ENCODE data around the gene FBLN1.
"Not testable (repeated sequence)": the region's sequence is repeated elsewhere in the genome, so short reads cannot be mapped to it uniquely, and the experiment has no call there.

Gene FBLN1

GRCh38 chr22:45584621-45585436, 82.1 kb downstream of the FBLN1 start:
- DNase-seq (ENCODE audit: low read depth in 2 of 2) = no peak

DNA sequence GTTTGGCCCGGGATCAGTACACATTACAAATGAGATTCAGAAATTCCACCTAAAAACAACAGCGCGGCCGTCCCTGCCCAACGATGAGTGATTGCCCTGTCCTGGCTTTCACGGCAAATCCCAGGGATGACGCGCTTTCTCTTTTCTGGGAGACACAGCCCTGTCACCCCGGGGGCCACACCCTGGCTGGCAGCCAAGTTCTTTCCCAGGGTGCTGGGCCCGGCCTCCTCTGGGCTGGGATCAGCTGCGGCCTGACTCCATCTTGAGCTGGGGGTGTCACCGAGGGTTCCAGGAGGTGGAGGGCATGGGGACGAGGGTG, 82.7 kb downstream of the FBLN1 start:
- no peak for DNase-seq (ENCODE audit: low read depth in 2 of 2)

DNA sequence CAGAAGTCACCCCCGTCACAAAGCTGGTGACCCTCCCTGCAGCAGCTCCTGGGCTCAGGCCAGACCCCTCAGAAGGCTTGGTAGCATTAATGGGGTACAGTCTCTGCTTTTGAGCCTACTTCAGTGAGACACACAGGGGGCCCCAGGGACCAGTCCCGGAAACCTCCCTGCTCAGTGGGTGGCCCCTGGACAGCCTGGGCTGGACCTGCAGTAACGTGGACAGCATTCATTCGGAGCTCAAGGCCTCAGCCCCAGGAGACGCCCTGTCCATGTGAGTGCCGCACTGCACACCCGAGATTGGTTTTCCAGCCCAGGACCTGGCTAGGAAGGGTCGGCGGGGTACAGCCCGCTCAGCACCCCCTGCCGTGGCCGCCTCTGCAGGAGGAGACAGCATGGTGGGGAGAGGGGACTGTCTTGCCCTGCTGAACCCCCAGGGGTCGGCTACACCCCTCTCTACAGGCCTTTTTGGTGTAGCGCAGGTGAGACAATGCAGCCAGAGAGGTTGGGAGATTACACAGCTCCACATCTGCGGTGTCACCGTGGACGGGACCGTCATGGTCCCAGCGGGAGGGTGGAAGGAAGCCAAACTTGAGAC, 83.4 kb downstream of the FBLN1 start:
- no peak for DNase-seq (ENCODE audit: low read depth in 2 of 2)

DNA sequence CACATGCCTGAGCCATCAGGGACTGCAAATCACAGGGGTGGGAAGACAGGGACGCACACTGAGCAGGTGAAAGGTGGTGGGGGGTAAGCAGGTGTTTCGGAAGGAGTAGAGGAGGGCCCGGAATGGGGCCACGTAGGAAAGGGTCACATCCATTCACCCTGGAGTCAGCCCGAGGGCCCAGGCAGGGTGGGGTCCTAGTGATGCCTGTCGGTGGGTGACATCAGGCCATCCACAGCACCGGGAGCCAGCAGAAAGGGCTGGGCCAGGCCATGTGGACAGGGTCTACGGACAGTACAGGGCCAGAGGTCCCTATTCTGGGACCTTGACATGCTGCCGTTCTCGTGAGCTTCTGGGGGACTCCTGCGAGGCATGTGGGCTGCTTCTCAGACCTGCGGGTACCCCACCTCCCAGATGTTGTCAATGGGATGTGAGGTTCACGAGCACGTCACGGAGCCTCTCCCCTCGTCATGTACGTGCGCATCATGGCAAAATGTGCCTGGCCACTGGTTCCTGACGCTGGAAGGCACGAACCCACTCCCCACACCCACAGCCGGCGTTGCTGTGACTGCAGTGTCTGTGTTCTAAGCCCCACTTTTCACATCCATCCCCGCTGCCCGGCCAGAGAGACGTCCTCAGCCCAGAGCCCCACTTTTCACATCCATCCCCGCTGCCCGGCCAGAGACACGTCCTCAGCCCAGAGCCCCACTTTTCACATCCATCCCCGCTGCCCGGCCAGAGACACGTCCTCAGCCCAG, 84.1 kb downstream of the FBLN1 start:
- no peak for DNase-seq (ENCODE audit: low read depth in 2 of 2)

DNA sequence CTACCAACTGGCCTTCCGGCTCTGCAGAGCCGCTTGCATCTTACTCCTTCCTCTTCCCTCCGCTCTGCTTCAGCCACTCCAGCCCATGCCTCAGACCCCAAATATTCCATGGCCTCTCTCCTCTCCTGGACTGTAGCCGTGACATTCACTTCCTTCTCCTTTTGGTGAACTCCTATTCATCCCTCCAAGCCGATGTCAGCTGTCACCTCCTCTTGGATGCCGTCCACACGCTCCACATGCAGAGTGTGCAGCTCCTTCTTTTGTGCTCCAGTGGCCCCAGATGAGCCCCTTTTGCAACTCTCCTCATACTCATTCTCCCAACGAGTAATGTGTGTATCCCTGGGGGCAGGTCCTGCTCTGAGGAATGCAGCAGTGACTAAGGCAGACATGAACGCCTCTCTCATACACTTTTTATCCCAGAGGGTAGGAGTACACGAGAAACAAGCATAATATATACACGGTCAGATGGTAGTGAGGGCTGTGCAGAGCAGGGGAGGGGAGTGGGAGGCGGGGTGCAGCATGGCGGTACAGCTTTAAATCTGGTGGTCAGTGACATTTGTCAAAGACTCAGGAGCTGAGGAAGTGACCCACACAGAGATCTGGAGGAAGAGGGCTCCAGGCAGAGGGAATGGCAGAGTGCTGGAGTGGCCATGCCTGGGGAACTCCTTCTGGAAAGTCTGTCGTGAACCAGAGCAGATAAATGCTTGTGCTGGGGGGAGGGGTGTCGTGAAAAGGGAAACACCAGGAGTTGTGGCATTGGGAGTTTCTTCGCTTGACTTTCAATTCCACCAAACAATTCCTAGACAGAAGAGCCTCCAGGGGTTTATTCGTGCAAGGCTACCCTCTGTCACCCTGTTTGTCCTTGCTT, 85.2 kb downstream of the FBLN1 start:
- no peak for DNase-seq (ENCODE audit: low read depth in 2 of 2)

GRCh38 chr22:45589556-45589955, 86.9 kb downstream of the FBLN1 start:
- DNase-seq (ENCODE audit: low read depth in 2 of 2) = no peak

DNA sequence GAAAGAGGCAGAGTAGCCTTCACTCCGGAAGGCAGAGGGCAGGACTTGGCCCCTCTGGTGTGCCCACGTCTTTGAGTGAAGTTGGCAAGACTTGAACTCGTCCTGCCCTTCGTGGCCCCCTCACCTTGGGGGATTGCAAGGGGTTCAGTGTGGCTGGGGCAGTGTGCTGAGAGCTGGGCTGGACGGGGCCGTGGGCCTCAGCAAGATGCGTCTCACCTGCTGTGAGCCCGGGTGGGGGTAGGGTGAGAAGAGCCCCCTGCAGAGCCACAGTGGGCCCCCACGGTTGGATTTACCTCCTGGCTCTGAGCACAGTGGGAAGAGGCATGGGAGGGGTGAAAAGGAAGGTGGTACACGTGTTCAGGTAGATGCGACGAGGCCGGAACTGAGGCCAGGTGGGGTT, 87.6 kb downstream of the FBLN1 start:
- DNase-seq (ENCODE audit: low read depth in 2 of 2) = no peak

GRCh38 chr22:45591633-45592213, 89.0 kb downstream of the FBLN1 start:
- not testable (repeated sequence) for DNase-seq (ENCODE audit: low read depth in 2 of 2)

GRCh38 chr22:45594123-45594941, 91.6 kb downstream of the FBLN1 start:
- DNase-seq (ENCODE audit: low read depth in 2 of 2) = no peak

DNA sequence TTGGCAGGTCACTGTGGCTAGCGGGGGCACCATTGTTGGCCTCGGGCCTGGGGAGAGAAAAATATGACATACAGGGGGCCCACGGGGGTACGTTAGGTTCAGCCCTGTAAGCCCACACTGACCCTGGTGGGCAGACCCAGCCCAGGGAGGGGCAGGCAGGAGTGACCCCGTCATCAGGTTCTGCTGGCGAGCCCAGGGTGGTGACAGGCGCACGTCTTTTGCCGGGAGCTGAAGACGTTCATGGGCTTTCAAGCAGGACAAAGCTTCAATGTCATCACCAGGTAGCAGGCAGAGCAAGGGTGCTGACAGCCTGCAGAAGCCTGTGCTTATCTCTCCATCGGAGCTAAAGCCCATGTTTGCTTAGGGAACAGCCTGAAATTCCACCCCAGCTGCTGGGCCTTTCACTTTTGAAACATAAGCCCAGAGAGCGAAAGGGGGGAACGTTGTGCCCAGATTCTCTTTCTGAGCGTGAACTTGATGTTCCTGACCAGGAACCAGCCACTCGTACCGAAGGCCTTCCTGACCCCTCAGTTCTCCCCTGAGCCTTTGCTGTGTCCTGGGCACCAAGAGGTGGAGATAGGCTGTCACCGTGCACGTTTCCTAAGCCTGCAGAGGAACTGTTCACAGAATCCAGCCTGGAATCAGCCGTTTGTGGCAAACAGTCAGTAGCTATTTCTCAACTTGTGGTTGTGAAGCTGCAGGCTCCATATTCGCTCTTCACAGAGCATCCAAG, 94.9 kb downstream of the FBLN1 start:
- DNase-seq (ENCODE audit: low read depth in 2 of 2) = no peak

DNA sequence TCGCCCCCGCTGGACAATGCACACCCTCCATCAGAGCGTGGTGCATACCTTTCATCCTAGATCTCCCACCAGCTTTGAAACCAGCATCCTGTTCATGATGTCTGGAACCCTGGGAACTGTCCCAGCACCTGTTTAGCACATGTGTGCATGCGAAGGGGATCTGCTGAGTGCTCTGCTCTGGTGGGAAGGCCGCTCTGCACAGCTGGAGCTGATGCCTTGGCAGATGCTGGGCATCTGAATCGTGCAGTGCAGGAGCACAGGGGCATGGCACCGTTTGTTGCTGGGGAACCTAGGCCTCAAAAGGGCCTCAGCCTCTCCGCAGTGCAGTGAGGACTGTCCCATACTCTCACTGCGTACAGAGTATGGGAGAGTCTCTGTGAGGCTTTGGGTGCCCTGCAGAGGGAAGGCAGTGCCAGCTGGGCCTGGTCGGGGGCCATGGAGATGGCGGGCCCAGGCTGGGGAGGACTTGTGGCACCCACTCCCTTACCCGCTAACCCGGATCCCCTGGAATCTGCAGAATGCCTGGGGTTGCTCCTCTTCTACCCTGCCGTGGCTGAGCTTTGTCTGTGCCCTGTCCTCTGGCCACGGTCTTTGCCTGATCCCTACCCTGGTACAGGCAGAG, 96.0 kb downstream of the FBLN1 start:
- no peak for DNase-seq (ENCODE audit: low read depth in 2 of 2)

GRCh38 chr22:45599836-45600577, 97.3 kb downstream of the FBLN1 start:
- DNase-seq (ENCODE audit: low read depth in 2 of 2) = no peak

GRCh38 chr22:45600790-45601730, 98.4 kb downstream of the FBLN1 start:
- no peak for DNase-seq (ENCODE audit: low read depth in 2 of 2)

DNA sequence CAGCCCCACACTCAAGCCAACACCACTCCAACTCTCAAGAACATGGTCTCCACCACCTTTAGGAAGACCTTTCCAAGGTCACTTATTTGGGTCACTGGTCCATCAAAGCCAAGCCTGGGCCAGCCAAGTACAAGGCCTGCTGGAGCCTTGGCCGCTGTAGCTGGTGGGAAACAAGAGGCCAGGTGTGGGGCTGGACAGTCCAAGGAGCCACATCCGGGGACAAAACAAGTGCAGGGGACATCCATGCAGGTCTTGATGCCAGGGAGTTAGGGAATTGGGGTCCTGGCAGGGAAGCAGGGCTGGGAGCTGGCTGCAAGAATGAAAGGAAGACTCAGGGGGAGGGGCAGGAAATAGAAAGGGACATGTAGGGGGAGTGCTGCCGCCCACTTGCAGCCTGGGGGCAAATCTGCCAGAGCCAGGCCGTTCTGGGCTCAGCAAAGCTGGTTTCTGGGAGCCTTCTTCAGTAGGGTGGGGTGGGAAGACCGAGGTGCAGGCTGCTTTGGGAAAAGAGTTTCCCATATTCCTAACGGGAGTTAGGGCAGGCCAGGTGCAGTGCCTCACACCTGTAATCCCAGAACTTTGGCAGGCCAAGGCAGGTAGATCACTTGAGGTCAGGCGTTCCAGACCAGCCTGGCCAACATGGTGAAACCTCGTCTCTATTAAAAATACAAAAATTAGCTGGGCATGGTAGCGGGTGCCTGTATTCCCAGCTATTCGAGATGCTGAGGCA, 99.5 kb downstream of the FBLN1 start:
- DNase-seq (ENCODE audit: low read depth in 2 of 2) = no peak

GRCh38 chr22:45602824-45603595, 100.3 kb downstream of the FBLN1 start:
- no peak for DNase-seq (ENCODE audit: low read depth in 2 of 2)

DNA sequence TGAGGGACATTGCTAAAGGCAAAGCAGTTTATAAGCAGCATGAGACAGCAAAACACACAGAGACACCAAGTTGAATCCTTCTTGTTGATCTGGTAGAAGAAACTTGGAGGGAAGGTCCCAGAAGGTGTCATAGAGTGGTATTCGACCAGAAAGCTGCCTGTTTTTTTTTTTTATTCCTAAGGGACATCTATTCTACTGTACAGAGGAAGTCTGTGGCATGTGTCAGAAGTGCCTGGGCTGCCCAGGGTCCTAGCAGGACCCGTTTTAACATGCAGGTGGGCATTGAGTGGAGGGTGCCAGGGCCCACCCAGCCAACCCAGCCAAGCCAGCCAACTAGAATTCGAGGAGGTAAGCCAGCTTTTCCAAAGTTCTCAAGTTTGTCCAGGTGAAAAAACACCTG, 100.9 kb downstream of the FBLN1 start:
- no peak for DNase-seq (ENCODE audit: low read depth in 2 of 2)
